Pancreas (tissue), 10 donors: ENCODE measurements around the gene TPCN2. TPM values are rescaled to one million over a fixed set of nuclear protein-coding genes. Genes with fewer than 3 reads are reported as not detected.
A peak's percentile ranks its signal among the peaks of the same experiment; 100 is the strongest.

Experiments
- ATAC-seq, 4 donors: fragments of 200-7000 bp; cut with Tn5 transposase; one replicate each; pipeline versions ENCODE4 v1.8.0 to v1.9.1; 2020; ENCODE audit warnings: mild to moderate bottlenecking in 4 of 4, moderate library complexity in 4 of 4
- DNase-seq, 6 donors: peaks; one replicate each; pipeline ENCODE4 v3.0.0-alpha.2; 2020
- FAIRE-seq: peaks from 2 replicates; lab custom pipeline; 2012; peaks lifted over from hg19 to GRCh38; lab: Jason Lieb, UNC
- H3K27ac ChIP-seq, 4 donors: fragments of 200-600 bp; sonication (generic); 1 replicate in 3 of 4; 2 replicates in 1 of 4; pipeline versions ENCODE4 v1.5.0 to v1.8.0; 2020
- H3K27me3 ChIP-seq, 4 donors: fragments of 200-600 bp; one replicate each; pipeline ENCODE4 v1.8.0; 2021
- H3K36me3 ChIP-seq, 3 donors: fragments of 200-600 bp; sonication (generic) in 1 of 3; one replicate each; pipeline versions ENCODE4 v1.5.0 to v1.8.0; 2020 to 2021
- H3K4me1 ChIP-seq, 3 donors: fragments of 200-600 bp; one replicate each; pipeline ENCODE4 v1.8.0; 2021
- H3K4me3 ChIP-seq, 4 donors: fragments of 200-600 bp; sonication (generic) in 2 of 4; one replicate each; pipeline versions ENCODE4 v1.5.0 to v1.8.0; 2020 to 2021
- H3K9me3 ChIP-seq, 4 donors: fragments of 200-600 bp; one replicate each; pipeline ENCODE4 v1.8.0; 2021
- CTCF ChIP-seq, 4 donors: fragments of 200-600 bp; sonication (generic) in 3 of 4; IDR thresholded peaks; one replicate each; pipeline versions ENCODE4 v1.5.0 to v1.8.0; 2021; ENCODE audit warnings: antibody characterized with exemption in 4 of 4
- WGBS, 2 donors: extraction: QIAGEN DNeasy Blood & Tissue Kit; methylation state at CpG; one replicate each; pipeline ENCODE4 v1.1.7; 2013; 5-methylcytosine and 5-hydroxymethylcytosine counted together
- intact Hi-C, 3 donors: fragments of 100-400 bp; cut with DNase I; formaldehyde crosslinking; loops; one replicate each; pipeline versions ENCODE4 v1.11.1 to v1.14.2; 2022
- polyA plus RNA-seq, 2 donors: library from polyadenylated mRNA; stranded (reverse); fragments of 200-250 nt; gene quantifications; one replicate each; pipeline ENCODE4 v1.2.3, GENCODE V29; 2013
- total RNA-seq, 6 donors: library from RNA; stranded (reverse); fragmentation: NEBNext Ultra II Directional in 4 of 6; extraction: Animal tissue kit (Norgen Biotek cat#: 25700) in 4 of 6; gene quantifications; one replicate each; pipeline versions ENCODE4 v1.2.1 to v1.2.4, GENCODE V29; 2021 to 2023
- donor health status: healthy with polysubstance abuse.
- donor health status: DM: no; HTN: no; CAD: no; lungs with moderate emphysema.
- donor health status: DM: no; HTN: no; CAD: no.
- donor health status: control.
- donor health status: control.
- donor health status: Bipolar disorder and iron deficiency.
- donor health status: DM: yes; HTN: yes; CAD: no.
- donor health status: DM: no; HTN: no; CAD: no.
- donor health status: DM: no; HTN: no; CAD: no.
- donor health status: DM: yes; HTN: yes; CAD: no.

The TPCN2 gene
- total and polyA plus RNA-seq, 8 donors, result 5.6 to 13.5 (median 9.9) TPM

GRCh38 chr11:69088676-69089146 lies 40.0 kb downstream of the TPCN2 start:
- H3K4me1 ChIP-seq, result peaks cover 6 to 10% (median 9%) of the 10 kb centered on the region in 3 donors
- no peaks in the 10 kb centered on the region for H3K9me3 ChIP-seq
- H3K4me3 ChIP-seq, result peak overlapping the region in 1 of 4 donors; percentile 16
- no peaks in the 10 kb centered on the region for H3K27me3 ChIP-seq
- FAIRE-seq, result no peak
- intact Hi-C loops, result no loop called here
- TF ChIP-seq CTCF (IDR thresholded peaks at IDR 0.05), result peak; percentile 26 to 52 (median 44)
- H3K27ac ChIP-seq, result peak overlapping the region in 1 of 4 donors; percentile 22
- peak in 4 of 6 donors; percentile 50 to 73 (median 67) for DNase-seq
- no peaks in the 10 kb centered on the region for H3K36me3 ChIP-seq
- ATAC-seq, result peak; percentile 70 to 86 (median 82)
- WGBS, 2 donors, result 31 to 36% methylated on average over 11 of the region's 11 CpGs

- intact Hi-C loops, result no loop called here
- no peak for FAIRE-seq
- Histone ChIP-seq H3K27me3 (no peaks in the 10 kb centered on the region), H3K4me3 (peak overlapping the region in 1 of 4 donors; percentile 16), H3K4me1 (peaks cover 6 to 10% (median 9%) of the 10 kb centered on the region in 3 donors), H3K36me3 (no peaks in the 10 kb centered on the region), H3K27ac (no peak overlapping the region), H3K9me3 (no peaks in the 10 kb centered on the region)
- peak; percentile 59 to 92 (median 82) for DNase-seq
- ATAC-seq, result peak; percentile 82 to 92 (median 86)
- 24 to 29% methylated on average over 15 of the region's 15 CpGs for whole genome bisulfite sequencing, 2 donors
- no peak for TF ChIP-seq CTCF (IDR thresholded peaks at IDR 0.05)
Measured at GRCh38 chr11:69089258-69089657, 40.5 kb downstream of the TPCN2 start.

GRCh38 chr11:69091638-69092165 lies 43.0 kb downstream of the TPCN2 start:
- no peak overlapping the region for H3K27ac ChIP-seq
- peak in 2 of 6 donors; percentile 38 to 44 for DNase-seq
- 91 to 93% methylated on average over 6 of the region's 6 CpGs for WGBS, 2 donors
- H3K4me3 ChIP-seq, result no peak overlapping the region
- peaks cover 6 to 10% (median 9%) of the 10 kb centered on the region in 3 donors for H3K4me1 ChIP-seq
- H3K9me3 ChIP-seq, result no peaks in the 10 kb centered on the region
- H3K36me3 ChIP-seq, result no peaks in the 10 kb centered on the region
- no peak for TF ChIP-seq CTCF (IDR thresholded peaks at IDR 0.05)
- H3K27me3 ChIP-seq, result no peaks in the 10 kb centered on the region
- ATAC-seq, result no peak
- intact Hi-C loops, result loop anchor here in 1 of 3 donors (10.0 kb wide), 1 partner anchor 563 kb away; no protein-coding TSS in a partner anchor
- no peak for FAIRE-seq

- WGBS, 2 donors, result 92 to 93% methylated on average over 18 of the region's 18 CpGs
- Histone ChIP-seq H3K4me3 (no peak overlapping the region), H3K4me1 (peaks cover 6 to 10% (median 9%) of the 10 kb centered on the region in 3 donors), H3K27ac (no peak overlapping the region), H3K9me3 (no peaks in the 10 kb centered on the region), H3K27me3 (no peaks in the 10 kb centered on the region), H3K36me3 (no peaks in the 10 kb centered on the region)
- peak in 2 of 6 donors; percentile 2 to 37 for DNase-seq
- no peak for FAIRE-seq
- no peak for TF ChIP-seq CTCF (IDR thresholded peaks at IDR 0.05)
- no peak for ATAC-seq
- intact Hi-C loops, result loop anchor here in 1 of 3 donors (10.0 kb wide), 1 partner anchor 563 kb away; no protein-coding TSS in a partner anchor
Measured at GRCh38 chr11:69092263-69092662, 43.5 kb downstream of the TPCN2 start.

- no peak overlapping the region for H3K27ac ChIP-seq
- peaks cover 6 to 10% (median 9%) of the 10 kb centered on the region in 3 donors for H3K4me1 ChIP-seq
- H3K9me3 ChIP-seq, result no peaks in the 10 kb centered on the region
- 82 to 84% methylated on average over 10 of the region's 10 CpGs for WGBS, 2 donors
- no peak for DNase-seq
- H3K27me3 ChIP-seq, result no peaks in the 10 kb centered on the region
- intact Hi-C loops, result loop anchor here in 1 of 3 donors (10.0 kb wide), 1 partner anchor 562 kb away; no protein-coding TSS in a partner anchor
- H3K36me3 ChIP-seq, result no peaks in the 10 kb centered on the region
- TF ChIP-seq CTCF (IDR thresholded peaks at IDR 0.05), result no peak
- H3K4me3 ChIP-seq, result no peak overlapping the region
- no peak for ATAC-seq
- no peak for FAIRE-seq
Measured at GRCh38 chr11:69093106-69093505, 44.4 kb downstream of the TPCN2 start.
